ENCODE results near the gene COL26A1.

DNA sequence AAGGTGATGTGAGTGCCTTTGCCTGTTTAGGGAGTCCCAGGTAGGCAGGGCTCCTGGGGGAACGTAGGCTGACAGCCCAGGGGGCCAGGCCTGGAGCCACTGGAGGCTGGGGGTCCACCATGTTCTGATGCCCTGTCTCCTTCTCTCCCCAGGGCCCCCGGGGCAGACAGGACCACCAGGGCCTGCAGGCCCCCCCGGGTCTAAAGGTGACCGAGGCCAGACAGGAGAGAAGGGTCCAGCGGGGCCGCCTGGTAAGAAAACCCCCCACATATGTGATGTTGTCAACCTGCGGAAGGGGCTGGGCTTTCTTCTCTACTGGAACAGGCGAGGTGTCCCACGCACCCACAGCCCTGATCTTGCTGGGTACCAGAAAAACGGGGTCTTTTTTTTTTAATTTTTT lies 181.2 kb downstream of the COL26A1 start:
- TF ChIP-seq POLR2AphosphoS5 (IDR thresholded peaks at IDR 0.05; ENCODE audit: low read depth, low read length) (no peak), SIN3A (IDR thresholded peaks at IDR 0.05; ENCODE audit: borderline replicate concordance, insufficient read depth, low read length) (no peak), FOXP2 (optimal IDR thresholded peaks at IDR 0.05; ENCODE audit: borderline replicate concordance, extremely low read depth, extremely low read length, insufficient read depth) (no peak), TAF1 (IDR thresholded peaks at IDR 0.05; ENCODE audit: borderline replicate concordance, insufficient read depth, low read length) (no peak)
- TF ChIP-seq, protein P1, sequence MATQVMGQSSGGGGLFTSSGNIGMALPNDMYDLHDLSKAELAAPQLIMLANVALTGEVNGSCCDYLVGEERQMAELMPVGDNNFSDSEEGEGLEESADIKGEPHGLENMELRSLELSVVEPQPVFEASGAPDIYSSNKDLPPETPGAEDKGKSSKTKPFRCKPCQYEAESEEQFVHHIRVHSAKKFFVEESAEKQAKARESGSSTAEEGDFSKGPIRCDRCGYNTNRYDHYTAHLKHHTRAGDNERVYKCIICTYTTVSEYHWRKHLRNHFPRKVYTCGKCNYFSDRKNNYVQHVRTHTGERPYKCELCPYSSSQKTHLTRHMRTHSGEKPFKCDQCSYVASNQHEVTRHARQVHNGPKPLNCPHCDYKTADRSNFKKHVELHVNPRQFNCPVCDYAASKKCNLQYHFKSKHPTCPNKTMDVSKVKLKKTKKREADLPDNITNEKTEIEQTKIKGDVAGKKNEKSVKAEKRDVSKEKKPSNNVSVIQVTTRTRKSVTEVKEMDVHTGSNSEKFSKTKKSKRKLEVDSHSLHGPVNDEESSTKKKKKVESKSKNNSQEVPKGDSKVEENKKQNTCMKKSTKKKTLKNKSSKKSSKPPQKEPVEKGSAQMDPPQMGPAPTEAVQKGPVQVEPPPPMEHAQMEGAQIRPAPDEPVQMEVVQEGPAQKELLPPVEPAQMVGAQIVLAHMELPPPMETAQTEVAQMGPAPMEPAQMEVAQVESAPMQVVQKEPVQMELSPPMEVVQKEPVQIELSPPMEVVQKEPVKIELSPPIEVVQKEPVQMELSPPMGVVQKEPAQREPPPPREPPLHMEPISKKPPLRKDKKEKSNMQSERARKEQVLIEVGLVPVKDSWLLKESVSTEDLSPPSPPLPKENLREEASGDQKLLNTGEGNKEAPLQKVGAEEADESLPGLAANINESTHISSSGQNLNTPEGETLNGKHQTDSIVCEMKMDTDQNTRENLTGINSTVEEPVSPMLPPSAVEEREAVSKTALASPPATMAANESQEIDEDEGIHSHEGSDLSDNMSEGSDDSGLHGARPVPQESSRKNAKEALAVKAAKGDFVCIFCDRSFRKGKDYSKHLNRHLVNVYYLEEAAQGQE (IDR thresholded peaks at IDR 0.05; ENCODE audit: insufficient read depth in 1 of 2, low read depth in 2 of 2, low read length in 2 of 2) = no peak

All from PFSK-1 (cell line).